Suprapubic skin (tissue), 4 donors: ENCODE measurements around the gene DDT. TPM values are rescaled to one million over a fixed set of nuclear protein-coding genes. Genes with fewer than 3 reads are reported as not detected.

ENCODE experiments used
- DNase-seq, 2 donors: peaks; one replicate each; pipeline ENCODE4 v3.0.0-alpha.2; 2019; ENCODE audit warnings: low spot score in 2 of 2
- H3K27ac ChIP-seq: fragments of 200-600 bp; sonication (generic); one replicate; pipeline ENCODE4 v1.5.1; 2019
- H3K27me3 ChIP-seq: fragments of 200-600 bp; sonication (generic); one replicate; pipeline ENCODE4 v1.5.1; 2019
- H3K36me3 ChIP-seq: fragments of 200-600 bp; sonication (generic); one replicate; pipeline ENCODE4 v1.5.1; 2019
- H3K4me1 ChIP-seq: fragments of 200-600 bp; sonication (generic); one replicate; pipeline ENCODE4 v1.5.1; 2019
- H3K4me3 ChIP-seq: fragments of 200-600 bp; sonication (generic); one replicate; pipeline ENCODE4 v1.5.1; 2019; ENCODE audit warnings: mild to moderate bottlenecking
- H3K9me3 ChIP-seq: fragments of 200-600 bp; sonication (generic); one replicate; pipeline ENCODE4 v1.5.1; 2019
- CTCF ChIP-seq, 2 donors: fragments of 200-600 bp in 1 of 2; fragments of 450-650 bp in 1 of 2; sonication (generic) in 1 of 2; IDR thresholded peaks; one replicate each; pipeline ENCODE4 v1.5.1; 2016 to 2019; ENCODE audit warnings: antibody characterized with exemption in 2 of 2, mild to moderate bottlenecking in 1 of 2, moderate library complexity in 1 of 2
- EP300 ChIP-seq: sonication (generic); formaldehyde crosslinking; IDR thresholded peaks from one replicate; pipeline ENCODE4 v1.6.1; 2017; ENCODE audit warnings: antibody characterized with exemption
- POLR2A ChIP-seq, 2 donors: fragments of 450-650 bp; IDR thresholded peaks; one replicate each; pipeline ENCODE4 v1.6.1; 2017; ENCODE audit warnings: antibody characterized with exemption in 2 of 2, mild to moderate bottlenecking in 2 of 2, moderate library complexity in 2 of 2
- POLR2AphosphoS5 ChIP-seq, 3 donors: sonication (generic); formaldehyde crosslinking; IDR thresholded peaks; one replicate each; pipeline ENCODE4 v1.6.1; 2017; ENCODE audit warnings: antibody characterized with exemption in 3 of 3
- WGBS: methylation state at CpG from one replicate; pipeline ENCODE4 v1.1.5; 2018; 5-methylcytosine and 5-hydroxymethylcytosine counted together
- total RNA-seq, 4 donors: library from RNA; depleted of rRNA; stranded (reverse); fragments of >200 nt; gene quantifications; one replicate each; pipeline ENCODE4 v1.1.0, GENCODE V29; 2016

Gene DDT
- total RNA-seq, 4 donors from 2014 or later: 103 to 171 (median 130) TPM

- H3K27ac ChIP-seq: no peak overlapping the region
- 58% methylated on average over 10 of the region's 10 CpGs for WGBS
Measured at GRCh38 chr22:24006207-24006913, 32.1 kb upstream of the DDT start.

GRCh38 chr22:24005201-24005600 lies 31.0 kb upstream of the DDT start, which contains the start of gene GSTT4:
Gene GSTT4, minus strand, starts transcription at chr22:24005453. Its CDS starts 97 bp downstream, at chr22:24005356.
- DNase-seq: peak in 1 of 2 donors; percentile 74
- TF ChIP-seq CTCF (IDR thresholded peaks at IDR 0.05) (no peak), POLR2A (IDR thresholded peaks at IDR 0.05) (no peak), EP300 (no peak), POLR2AphosphoS5 (IDR thresholded peaks at IDR 0.05) (no peak)
- Histone ChIP-seq H3K27ac (no peak within 1 kb of the TSS), H3K36me3 (no peaks in the 10 kb centered on the region), H3K4me3 (no peak within 1 kb of the TSS), H3K9me3 (no peaks in the 10 kb centered on the region), H3K27me3 (no peaks in the 10 kb centered on the region), H3K4me1 (no peaks in the 10 kb centered on the region)
- 74% methylated on average over 6 of the region's 6 CpGs for WGBS

More at GRCh38 chr22:24006207-24006913, 32.1 kb upstream of the DDT start:
- no peak for TF ChIP-seq CTCF (IDR thresholded peaks at IDR 0.05)
- TF ChIP-seq POLR2A (IDR thresholded peaks at IDR 0.05): no peak
- TF ChIP-seq POLR2AphosphoS5 (IDR thresholded peaks at IDR 0.05): no peak
- no peak for TF ChIP-seq EP300
- no peak overlapping the region for H3K4me3 ChIP-seq
- peak in 1 of 2 donors; percentile 75 for DNase-seq
- no peaks in the 10 kb centered on the region for H3K4me1 ChIP-seq
- no peaks in the 10 kb centered on the region for H3K27me3 ChIP-seq
- H3K36me3 ChIP-seq: no peaks in the 10 kb centered on the region
- H3K9me3 ChIP-seq: no peaks in the 10 kb centered on the region

GRCh38 chr22:24003887-24004286 lies 29.6 kb upstream of the DDT start:
- no peak for DNase-seq
- 62% methylated on average over 9 of the region's 9 CpGs for WGBS
- H3K9me3 ChIP-seq: no peaks in the 10 kb centered on the region
- no peaks in the 10 kb centered on the region for H3K27me3 ChIP-seq
- TF ChIP-seq CTCF (IDR thresholded peaks at IDR 0.05) (no peak), POLR2AphosphoS5 (IDR thresholded peaks at IDR 0.05) (no peak), POLR2A (IDR thresholded peaks at IDR 0.05) (no peak), EP300 (no peak)
- H3K27ac ChIP-seq: no peak overlapping the region
- no peak overlapping the region for H3K4me3 ChIP-seq
- no peaks in the 10 kb centered on the region for H3K36me3 ChIP-seq
- no peaks in the 10 kb centered on the region for H3K4me1 ChIP-seq

- TF ChIP-seq CTCF (IDR thresholded peaks at IDR 0.05) (no peak), POLR2A (IDR thresholded peaks at IDR 0.05) (no peak), EP300 (no peak), POLR2AphosphoS5 (IDR thresholded peaks at IDR 0.05) (no peak)
- 60% methylated on average over 5 of the region's 5 CpGs for WGBS
- Histone ChIP-seq H3K9me3 (no peaks in the 10 kb centered on the region), H3K4me3 (no peak overlapping the region), H3K4me1 (no peaks in the 10 kb centered on the region), H3K27ac (no peak overlapping the region), H3K27me3 (no peaks in the 10 kb centered on the region), H3K36me3 (no peaks in the 10 kb centered on the region)
- no peak for DNase-seq
Measured at GRCh38 chr22:24002851-24003250, 28.6 kb upstream of the DDT start.

- no peak for DNase-seq
- WGBS: 85% methylated on average over 10 of the region's 10 CpGs
- no peaks in the 10 kb centered on the region for H3K27me3 ChIP-seq
- no peaks in the 10 kb centered on the region for H3K36me3 ChIP-seq
- TF ChIP-seq POLR2A (IDR thresholded peaks at IDR 0.05): no peak
- TF ChIP-seq CTCF (IDR thresholded peaks at IDR 0.05): no peak
- no peak for TF ChIP-seq POLR2AphosphoS5 (IDR thresholded peaks at IDR 0.05)
- TF ChIP-seq EP300: no peak
- no peak overlapping the region for H3K27ac ChIP-seq
- H3K9me3 ChIP-seq: no peaks in the 10 kb centered on the region
- no peak overlapping the region for H3K4me3 ChIP-seq
- no peaks in the 10 kb centered on the region for H3K4me1 ChIP-seq
Measured at GRCh38 chr22:24002272-24002671, 28.0 kb upstream of the DDT start.
